Measurements from ENCODE around the gene IL22RA1. TPM values are rescaled to one million over a fixed set of nuclear protein-coding genes. Genes with fewer than 3 reads are reported as not detected.

The IL22RA1 gene
- total RNA-seq, 1 donor, result not detected

DNA sequence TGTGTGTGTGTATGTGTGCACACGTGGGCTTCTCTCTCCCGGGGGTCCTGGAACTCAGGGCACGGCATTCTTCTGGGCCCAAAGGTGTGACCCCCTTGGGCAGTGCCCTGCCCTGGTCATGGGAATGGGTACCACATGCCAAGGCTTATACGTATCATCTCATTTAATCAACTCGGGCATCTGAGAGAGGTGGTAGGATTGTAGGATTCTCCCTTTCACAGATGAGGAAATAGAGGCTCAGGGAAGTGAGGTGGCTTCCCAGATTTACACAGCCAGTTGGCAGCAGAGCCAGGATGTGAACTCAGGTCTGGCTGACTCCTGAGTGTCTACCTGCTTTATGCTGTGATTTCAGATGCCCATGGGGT, 46.2 kb downstream of the IL22RA1 start:
- DNase-seq (ENCODE audit: low read depth), result no peak
- no peak for TF ChIP-seq CTCF (IDR thresholded peaks at IDR 0.05; ENCODE audit: insufficient read depth, low read depth, low read length)

DNA sequence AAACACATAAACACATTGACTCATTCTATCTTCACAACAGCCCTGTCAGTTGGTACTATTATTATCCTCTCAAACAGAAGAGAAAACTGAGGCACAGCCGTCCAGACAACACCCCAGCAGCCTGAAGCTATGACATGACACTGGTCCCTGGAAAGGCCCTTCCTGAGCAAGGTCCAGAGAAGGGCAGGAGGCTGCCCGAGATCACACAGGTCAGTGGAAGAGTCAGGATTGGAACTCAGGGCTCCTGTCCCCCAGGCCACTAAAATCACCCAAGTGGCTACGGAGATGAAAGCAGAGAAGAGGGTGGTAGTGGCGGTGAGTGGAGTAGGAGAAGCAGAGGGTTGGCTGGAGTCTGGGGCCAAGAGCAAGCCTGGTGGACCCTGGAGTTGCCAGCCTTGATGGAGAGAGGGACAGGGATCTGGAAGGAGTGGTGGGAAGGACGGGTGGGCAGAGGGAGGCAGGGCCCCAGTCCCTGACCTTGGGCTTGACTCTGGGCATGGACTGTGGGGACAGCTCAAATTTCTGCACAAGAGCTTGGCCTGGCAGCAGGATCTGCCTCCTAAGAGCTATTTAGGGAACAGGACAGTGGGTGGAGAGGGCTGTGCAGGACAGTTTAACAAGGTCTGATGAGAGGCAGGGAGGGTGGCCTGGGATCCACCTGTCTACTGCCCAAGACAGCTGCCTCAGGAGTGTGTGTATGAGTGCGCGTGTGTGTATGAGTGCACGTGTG, 46.8 kb downstream of the IL22RA1 start:
- DNase-seq (ENCODE audit: low read depth), result no peak
- H3K4me3 ChIP-seq (ENCODE audit: low read depth, low read length), result no peak overlapping the region
- TF ChIP-seq CTCF (IDR thresholded peaks at IDR 0.05; ENCODE audit: insufficient read depth, low read depth, low read length), result no peak

More for the DNA sequence above, 46.2 kb downstream of the IL22RA1 start:
- no peak overlapping the region for H3K4me3 ChIP-seq (ENCODE audit: low read depth, low read length)

DNA sequence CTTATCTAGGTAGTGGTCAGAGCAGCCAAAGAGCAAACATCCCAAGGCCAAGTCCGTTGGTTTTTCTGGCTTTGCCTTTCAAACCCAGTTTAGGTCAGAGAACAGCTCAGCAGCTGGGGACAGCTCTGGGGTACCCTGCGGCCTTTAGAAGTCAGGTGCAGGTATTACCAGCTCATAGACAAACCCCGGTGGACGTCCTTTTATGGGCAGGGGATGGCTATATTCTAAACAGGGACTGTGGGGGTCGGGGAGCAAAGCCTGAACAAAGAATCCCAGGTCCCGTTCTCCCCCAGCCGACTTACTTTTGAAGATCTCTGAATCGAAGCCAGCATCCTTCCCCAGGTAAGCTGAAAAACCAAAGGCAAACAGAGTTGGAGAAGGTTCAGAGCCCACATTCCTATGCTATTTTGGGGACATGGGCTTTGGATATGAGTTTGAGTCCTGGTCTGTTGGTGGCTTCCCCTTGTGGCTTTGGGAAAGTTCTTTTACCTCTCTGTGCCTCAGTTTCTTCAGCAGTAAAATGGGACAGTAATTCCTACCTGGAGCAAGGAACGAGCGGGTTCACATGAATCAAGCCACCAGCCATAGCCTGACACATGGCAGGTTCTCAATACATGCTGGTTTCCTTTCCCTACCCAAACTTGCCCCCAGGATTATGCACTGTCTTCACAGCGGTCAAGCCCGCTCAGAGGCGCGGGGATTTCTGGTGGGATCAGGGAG, 47.6 kb downstream of the IL22RA1 start:
- no peak overlapping the region for H3K4me3 ChIP-seq (ENCODE audit: low read depth, low read length)
- TF ChIP-seq CTCF (IDR thresholded peaks at IDR 0.05; ENCODE audit: insufficient read depth, low read depth, low read length), result no peak
- DNase-seq (ENCODE audit: low read depth), result no peak

- DNase-seq (ENCODE audit: low read depth), result no peak
- H3K4me3 ChIP-seq (ENCODE audit: low read depth, low read length), result no peak overlapping the region
Observed at GRCh38 chr1:24094554-24094953, 48.4 kb downstream of the IL22RA1 start.

GRCh38 chr1:24093732-24094131, 49.2 kb downstream of the IL22RA1 start:
- TF ChIP-seq CTCF (IDR thresholded peaks at IDR 0.05; ENCODE audit: insufficient read depth, low read depth, low read length), result no peak
- no peak overlapping the region for H3K4me3 ChIP-seq (ENCODE audit: low read depth, low read length)
- DNase-seq (ENCODE audit: low read depth), result no peak

More at GRCh38 chr1:24094554-24094953, 48.4 kb downstream of the IL22RA1 start:
- no peak for TF ChIP-seq CTCF (IDR thresholded peaks at IDR 0.05; ENCODE audit: insufficient read depth, low read depth, low read length)

DNA sequence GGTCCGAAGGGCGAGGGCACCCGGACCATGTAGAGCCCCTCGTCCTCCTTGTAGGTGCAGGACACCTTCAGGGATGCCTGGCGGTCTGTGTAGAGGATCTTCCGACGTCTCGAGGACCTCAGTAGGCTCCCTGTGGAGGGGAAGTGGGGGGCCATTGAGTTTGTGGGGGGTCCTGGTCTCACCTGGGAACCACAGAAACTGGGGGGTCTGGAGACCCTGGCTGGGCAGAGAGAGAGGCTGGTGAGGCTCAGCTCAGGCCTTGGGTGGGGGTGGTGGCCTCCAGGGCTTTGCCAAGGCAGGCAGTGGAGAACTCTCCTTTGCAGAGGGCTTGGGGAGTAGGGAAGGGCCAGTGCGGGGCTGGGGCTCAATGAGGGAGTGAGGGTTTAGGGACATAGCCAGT, 50.0 kb downstream of the IL22RA1 start:
- TF ChIP-seq CTCF (IDR thresholded peaks at IDR 0.05; ENCODE audit: insufficient read depth, low read depth, low read length), result no peak
- no peak overlapping the region for H3K4me3 ChIP-seq (ENCODE audit: low read depth, low read length)
- DNase-seq (ENCODE audit: low read depth), result no peak
